Hematopoietic multipotent progenitor cell (in vitro differentiated cells): Measurements from ENCODE around the gene TLL2. TPM values are rescaled to one million over a fixed set of nuclear protein-coding genes. Genes with fewer than 3 reads are reported as not detected.

ENCODE experiments used
- DNase-seq, 3 donors: peaks; one replicate each; pipeline ENCODE4 v3.0.0-alpha.2; 2011 to 2015; ENCODE audit warnings: low read depth in 2 of 3, low spot score in 2 of 3
- total RNA-seq: library from RNA; depleted of rRNA; stranded (reverse); fragments of >200 nt; gene quantifications from one replicate; pipeline ENCODE4 v1.2.3, GENCODE V29; 2012

TLL2 gene
- total RNA-seq, 1 donor = 0.27 TPM

DNA sequence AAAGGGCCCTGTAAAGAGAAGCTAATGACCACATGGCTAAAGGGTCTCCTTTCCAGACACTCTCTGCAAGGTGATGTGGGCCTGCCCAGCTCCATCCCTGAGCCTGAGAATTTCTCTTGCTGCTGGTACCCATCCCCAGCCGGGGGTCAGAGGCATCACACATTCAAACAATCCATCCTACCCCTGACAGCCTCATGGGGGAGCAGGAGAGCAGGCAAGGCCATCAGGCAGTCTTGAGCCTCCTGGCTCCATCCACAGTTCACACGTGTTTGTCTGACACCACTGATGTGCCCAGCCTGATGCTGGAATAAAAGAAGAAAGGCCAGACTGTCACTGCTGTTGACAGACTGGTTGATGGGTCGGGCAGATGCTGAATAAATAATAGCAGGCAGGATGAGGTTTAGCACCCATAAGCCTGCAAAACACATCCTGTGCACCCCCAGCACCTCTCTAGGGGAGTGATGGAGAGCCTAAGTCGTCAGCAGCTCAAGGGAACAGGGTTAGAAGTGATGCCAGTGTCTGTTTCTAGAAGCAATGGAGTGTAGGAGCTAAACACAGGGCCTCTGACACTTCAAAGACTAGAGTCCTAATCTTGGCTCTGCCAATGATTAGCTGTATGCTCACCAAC, 43.5 kb downstream of the TLL2 start:
- DNase-seq = peak in 2 of 3 donors; percentile 32 to 60

DNA sequence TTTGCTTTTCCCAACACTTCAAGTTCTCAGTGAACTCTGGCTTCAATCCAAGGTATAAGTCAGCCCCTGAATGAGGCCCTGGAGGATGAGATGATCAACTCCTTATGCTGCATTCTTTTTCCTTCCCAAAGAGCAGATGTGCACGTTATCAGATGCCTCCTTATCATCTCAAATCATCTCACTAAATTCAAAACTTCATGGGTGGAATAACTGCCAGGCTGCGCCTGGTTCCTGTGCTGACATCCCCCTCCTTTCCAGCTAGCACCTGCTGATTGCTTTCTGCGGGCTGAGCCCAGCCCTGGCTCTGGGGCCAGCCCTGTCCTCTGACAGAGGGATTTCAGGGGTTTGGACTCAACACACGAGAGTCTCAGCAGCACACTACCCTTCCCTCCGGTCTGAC, 44.9 kb downstream of the TLL2 start:
- DNase-seq = no peak

- no peak for DNase-seq
Observed at GRCh38 chr10:96465599-96465998, 48.1 kb downstream of the TLL2 start.

DNA sequence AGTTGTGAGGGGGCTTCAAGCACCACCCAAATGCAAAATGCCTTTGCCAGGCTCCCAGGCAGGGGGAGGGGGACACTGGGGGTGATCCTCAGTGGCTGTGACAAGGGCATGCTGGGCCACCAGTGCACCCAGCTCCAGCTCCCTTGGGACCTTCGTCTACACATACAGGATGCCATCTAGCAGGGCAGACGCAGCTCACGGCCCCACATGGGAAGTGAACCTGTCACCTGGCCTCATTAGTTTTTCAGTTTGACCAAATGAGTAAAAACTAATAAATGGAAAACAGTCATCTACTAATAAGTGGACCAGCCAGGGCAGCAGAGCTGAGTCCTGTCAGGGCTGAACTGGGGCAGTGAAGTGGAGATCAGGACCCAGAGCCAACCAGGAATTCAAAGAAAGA, 50.2 kb downstream of the TLL2 start:
- DNase-seq = no peak

- DNase-seq = no peak
Observed at GRCh38 chr10:96462606-96463151, 51.0 kb downstream of the TLL2 start.

- no peak for DNase-seq
Observed at GRCh38 chr10:96460316-96460715, 53.4 kb downstream of the TLL2 start.

DNA sequence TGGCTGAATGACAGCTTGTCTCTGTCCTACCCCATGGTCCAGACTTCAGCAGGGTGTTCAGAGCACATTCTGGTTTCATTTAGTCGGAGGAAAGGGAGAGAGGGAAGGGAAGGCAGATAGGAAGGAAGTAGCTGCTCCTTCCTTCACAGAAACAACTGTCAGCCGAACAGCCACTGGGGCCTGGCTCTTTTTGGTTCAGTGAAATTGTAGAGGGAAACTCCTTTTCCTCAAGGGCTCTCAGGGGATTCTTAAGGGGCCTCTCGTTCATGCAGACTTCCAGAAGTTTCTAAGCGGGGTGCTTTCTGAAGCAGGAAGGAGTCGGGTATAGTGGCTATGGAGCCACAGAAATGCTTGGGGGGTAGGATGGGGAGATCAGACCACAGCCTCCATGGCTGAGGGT, 56.4 kb downstream of the TLL2 start:
- no peak for DNase-seq

GRCh38 chr10:96456296-96456840, 57.4 kb downstream of the TLL2 start:
- DNase-seq = no peak

DNA sequence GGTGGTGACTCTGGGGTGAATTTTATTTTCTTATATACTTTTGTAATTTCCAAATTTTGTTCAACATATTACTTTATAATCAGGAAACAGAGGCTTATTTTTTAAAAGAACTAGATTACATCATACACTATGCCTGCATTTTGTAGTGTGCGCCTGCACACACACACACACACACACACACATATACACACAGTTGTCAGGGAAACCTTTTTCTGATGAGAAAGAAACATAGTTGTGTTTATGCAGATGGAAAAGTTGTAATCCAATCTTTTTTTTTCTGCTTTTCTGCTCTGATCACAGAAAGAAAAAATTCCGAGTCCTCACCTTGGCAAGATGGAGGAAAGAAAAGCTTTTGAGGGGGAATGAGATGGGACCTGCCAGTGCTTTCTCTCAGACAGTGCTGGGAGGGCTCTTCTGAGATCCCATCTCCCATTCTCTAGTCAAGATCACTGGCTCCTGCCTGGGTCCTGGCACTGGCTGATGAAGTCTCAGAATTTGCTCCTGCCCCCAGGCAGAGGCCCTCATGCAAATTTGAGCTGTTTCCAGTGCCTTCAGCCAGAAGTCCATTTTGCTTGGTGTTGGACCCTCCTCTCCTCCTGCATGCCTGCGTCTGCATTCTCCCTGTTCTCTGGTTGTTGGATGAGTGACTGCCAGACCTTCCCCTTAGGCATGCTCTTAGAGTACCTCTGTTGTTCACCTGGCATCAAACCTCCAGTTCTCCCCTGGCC, 59.7 kb downstream of the TLL2 start:
- DNase-seq = no peak

- DNase-seq = no peak
Observed at GRCh38 chr10:96452494-96453153, 61.1 kb downstream of the TLL2 start.

- no peak for DNase-seq
Observed at GRCh38 chr10:96450529-96451207, 63.1 kb downstream of the TLL2 start.

GRCh38 chr10:96448558-96448957, 65.2 kb downstream of the TLL2 start:
- DNase-seq = no peak

GRCh38 chr10:96448021-96448457, 65.7 kb downstream of the TLL2 start:
- no peak for DNase-seq

DNA sequence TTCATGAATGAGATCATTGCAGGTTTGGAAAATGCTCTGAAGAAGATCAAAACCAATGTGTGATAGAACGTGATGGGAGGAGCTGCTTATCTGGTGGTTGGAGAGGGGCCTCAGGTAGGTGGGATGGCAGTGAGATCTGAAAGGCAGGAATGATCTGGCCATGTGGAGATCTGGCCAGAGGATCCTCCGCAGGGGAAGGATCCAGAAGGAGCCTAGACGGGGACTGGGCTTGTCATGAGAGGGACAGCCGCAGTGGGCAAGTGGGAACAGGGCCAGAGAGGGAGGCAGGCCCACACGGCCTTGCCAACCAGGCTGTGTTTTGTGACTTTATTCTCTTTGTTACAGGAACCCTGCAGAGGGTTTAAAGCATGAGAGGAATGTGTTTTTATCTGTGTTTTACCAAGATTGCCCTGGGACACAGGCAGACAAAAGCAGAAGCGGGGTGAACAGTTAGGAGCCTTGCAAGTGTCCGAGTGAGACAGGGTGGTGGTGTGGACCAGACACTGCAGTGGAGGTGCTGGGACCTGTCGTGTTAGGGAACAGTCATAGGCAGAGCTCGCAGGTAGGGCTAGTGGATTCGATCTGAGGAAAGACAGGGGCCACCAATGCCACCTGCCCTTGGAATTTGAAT, 66.6 kb downstream of the TLL2 start:
- DNase-seq = no peak

GRCh38 chr10:96441987-96442643, 71.6 kb downstream of the TLL2 start:
- no peak for DNase-seq

DNA sequence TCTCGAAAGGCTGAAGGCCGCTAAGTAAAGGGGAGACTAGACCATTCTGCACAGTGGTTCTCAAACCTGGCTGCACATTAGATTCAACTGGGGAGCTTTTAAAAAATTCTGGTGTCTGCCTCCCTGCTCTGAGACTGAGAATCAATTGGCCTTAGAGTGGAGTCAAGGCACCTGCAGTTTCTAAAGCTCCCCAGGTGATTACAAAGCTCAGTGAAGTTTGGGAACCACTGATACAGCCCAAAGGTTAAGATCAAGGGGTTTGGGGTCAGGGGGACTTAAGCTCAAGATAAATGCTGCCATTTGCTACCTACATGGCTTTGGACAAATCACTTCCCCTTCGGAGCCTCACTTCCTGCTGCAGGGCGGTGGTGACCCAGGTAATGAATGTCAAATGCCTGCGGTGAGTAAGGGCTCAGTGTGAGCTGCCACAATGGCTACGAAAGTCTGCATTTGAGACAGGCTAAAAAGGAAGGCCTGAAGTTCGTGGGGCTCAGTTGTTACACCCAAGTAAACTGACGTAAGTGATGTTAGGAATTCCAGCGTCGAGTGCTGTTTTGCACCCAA, 72.3 kb downstream of the TLL2 start:
- no peak for DNase-seq

DNA sequence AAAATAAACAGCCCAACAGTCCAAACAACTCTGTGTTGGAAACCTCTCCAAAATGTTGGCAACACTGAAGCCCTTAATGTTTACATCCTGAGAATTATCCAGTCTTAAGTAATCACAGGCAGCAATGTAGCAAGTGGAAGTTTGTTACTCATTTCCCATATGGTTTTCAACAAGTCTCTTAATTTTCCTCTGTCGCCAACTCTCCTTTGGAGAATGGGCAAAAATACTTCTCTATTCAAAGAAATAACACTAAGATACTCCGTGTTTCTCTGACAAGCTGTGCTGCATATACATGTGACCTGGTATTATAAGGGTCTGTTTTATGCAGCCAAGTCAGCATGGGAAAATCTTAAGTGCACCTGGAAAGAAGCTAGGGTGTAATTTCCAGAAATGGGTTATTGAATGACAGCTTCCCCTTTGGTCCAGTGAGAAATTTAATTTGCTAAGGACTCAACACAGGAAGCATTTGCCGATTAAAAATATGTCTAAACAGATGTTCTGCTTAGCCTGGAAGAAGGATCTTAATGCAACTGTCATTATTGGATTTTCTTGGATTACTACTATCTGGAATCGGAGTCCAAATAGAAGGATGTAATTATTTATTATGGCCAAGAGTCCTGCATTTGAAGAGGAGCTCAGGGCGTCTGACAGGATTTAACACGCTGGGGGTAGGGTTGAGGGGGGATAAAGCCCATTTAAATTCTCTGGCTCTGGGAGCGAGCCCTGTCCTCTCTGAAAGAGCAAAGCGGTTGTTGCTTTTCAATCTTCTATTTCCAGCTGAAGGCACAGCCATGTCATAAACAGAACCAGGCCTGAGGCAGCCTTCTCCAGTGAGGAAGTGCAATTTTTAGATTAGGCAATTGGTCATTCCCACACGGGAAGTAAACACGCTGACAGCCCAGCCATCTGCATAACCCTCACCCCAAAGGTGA, 73.1 kb downstream of the TLL2 start:
- DNase-seq = no peak

- no peak for DNase-seq
Observed at GRCh38 chr10:96439725-96440124, 74.0 kb downstream of the TLL2 start.
